RWPE2 (cell line): ENCODE results near the gene G3BP1.

Source experiments
- ATAC-seq: fragments of 200-7000 bp; cut with Tn5 transposase; 3 replicates; pipeline ENCODE4 v1.9.1; 2021; ENCODE audit warnings: low read depth
- DNase-seq: peaks from one replicate; pipeline ENCODE4 v3.0.0-alpha.2; 2020; ENCODE audit warnings: low spot score
- H3K27ac ChIP-seq: fragments of 450-650 bp; 2 replicates; pipeline ENCODE4 v1.5.1; 2017; ENCODE audit warnings: mild to moderate bottlenecking; ENCODE audit not compliant: poor library complexity, severe bottlenecking
- H3K27me3 ChIP-seq: fragments of 250-450 bp; sonication (Bioruptor Pico); 2 replicates; pipeline ENCODE4 v1.5.1; 2021; ENCODE audit warnings: mild to moderate bottlenecking, moderate library complexity; ENCODE audit not compliant: insufficient read depth, poor library complexity, severe bottlenecking
- H3K36me3 ChIP-seq: fragments of 250-450 bp; sonication (Bioruptor Pico); 2 replicates; pipeline ENCODE4 v1.5.1; 2020; ENCODE audit warnings: low read depth, mild to moderate bottlenecking, moderate library complexity
- H3K4me1 ChIP-seq: fragments of 250-450 bp; sonication (Bioruptor Pico); 2 replicates; pipeline ENCODE4 v1.5.1; 2021; ENCODE audit warnings: mild to moderate bottlenecking, moderate library complexity; ENCODE audit not compliant: insufficient read depth, poor library complexity, severe bottlenecking
- H3K4me3 ChIP-seq: fragments of 250-450 bp; sonication (Bioruptor Pico); 2 replicates; pipeline ENCODE4 v1.5.1; 2021; ENCODE audit warnings: mild to moderate bottlenecking, moderate library complexity; ENCODE audit not compliant: severe bottlenecking
- H3K9me3 ChIP-seq: fragments of 250-450 bp; sonication (Bioruptor Pico); 2 replicates; pipeline ENCODE4 v1.5.1; 2021; ENCODE audit warnings: mild to moderate bottlenecking, moderate library complexity; ENCODE audit not compliant: severe bottlenecking
- TF ChIP-seq, protein P1 (sequence below): fragments of 450-650 bp; IDR thresholded peaks from one replicate; pipeline ENCODE4 v1.5.1; 2017; ENCODE audit warnings: mild to moderate bottlenecking, moderate library complexity; ENCODE audit not compliant: poor library complexity, severe bottlenecking

G3BP1 gene

DNA sequence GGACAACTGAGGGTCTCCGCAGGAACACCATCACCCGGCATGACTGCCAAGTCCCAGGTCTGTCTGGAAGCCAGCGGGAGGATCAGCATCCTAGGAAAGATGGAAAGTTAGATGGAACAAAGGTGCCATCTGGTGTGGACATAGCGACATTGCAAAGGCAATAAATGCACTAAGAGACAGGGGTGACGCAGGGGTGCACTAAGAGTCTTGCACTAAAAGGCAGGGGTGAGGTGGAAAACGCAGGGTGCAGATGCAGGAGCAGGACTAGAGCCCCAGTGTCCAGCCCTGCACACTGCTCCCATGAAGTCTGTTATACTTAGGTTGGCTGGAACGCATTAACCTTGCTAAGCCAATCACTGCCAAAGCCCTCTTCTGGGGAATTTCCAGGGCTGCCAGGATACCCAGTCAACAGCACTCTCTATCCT lies 28.9 kb upstream of the G3BP1 start:
- Histone ChIP-seq H3K27me3 (no peaks in the 10 kb centered on the region), H3K4me3 (no peak overlapping the region), H3K27ac (peak overlapping the region; percentile 98), H3K4me1 (peaks cover 58% of the 10 kb centered on the region), H3K9me3 (no peaks in the 10 kb centered on the region), H3K36me3 (peaks cover 37% of the 10 kb centered on the region)
- TF ChIP-seq, protein P1, sequence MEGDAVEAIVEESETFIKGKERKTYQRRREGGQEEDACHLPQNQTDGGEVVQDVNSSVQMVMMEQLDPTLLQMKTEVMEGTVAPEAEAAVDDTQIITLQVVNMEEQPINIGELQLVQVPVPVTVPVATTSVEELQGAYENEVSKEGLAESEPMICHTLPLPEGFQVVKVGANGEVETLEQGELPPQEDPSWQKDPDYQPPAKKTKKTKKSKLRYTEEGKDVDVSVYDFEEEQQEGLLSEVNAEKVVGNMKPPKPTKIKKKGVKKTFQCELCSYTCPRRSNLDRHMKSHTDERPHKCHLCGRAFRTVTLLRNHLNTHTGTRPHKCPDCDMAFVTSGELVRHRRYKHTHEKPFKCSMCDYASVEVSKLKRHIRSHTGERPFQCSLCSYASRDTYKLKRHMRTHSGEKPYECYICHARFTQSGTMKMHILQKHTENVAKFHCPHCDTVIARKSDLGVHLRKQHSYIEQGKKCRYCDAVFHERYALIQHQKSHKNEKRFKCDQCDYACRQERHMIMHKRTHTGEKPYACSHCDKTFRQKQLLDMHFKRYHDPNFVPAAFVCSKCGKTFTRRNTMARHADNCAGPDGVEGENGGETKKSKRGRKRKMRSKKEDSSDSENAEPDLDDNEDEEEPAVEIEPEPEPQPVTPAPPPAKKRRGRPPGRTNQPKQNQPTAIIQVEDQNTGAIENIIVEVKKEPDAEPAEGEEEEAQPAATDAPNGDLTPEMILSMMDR, result peak; percentile 77
- ATAC-seq (no peak), DNase-seq (no peak)

DNA sequence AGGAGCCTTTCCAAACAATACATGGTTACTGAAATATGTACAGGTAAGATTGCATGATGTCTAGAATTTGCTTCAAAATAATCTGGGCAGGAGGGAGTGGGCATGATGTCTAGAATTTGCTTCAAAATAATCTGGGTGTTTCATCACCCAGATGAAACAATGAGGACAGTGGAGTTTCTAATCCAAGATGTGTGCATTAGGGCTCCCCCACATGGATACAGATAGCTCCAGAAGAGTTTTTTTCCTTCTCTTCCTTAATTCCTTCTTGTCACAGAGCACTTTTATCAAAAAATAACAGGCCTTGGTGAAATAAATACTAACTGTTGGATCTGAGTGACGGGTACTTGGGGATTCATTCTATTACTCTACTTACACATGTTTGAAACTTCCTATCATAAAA lies 28.2 kb upstream of the G3BP1 start:
- H3K27ac ChIP-seq, result peak overlapping the region; percentile 98
- H3K4me3 ChIP-seq, result no peak overlapping the region
- no peaks in the 10 kb centered on the region for H3K27me3 ChIP-seq
- DNase-seq (no peak), ATAC-seq (no peak)
- no peaks in the 10 kb centered on the region for H3K9me3 ChIP-seq
- H3K4me1 ChIP-seq, result peaks cover 58% of the 10 kb centered on the region
- peaks cover 40% of the 10 kb centered on the region for H3K36me3 ChIP-seq
- TF ChIP-seq, protein P1, result no peak

DNA sequence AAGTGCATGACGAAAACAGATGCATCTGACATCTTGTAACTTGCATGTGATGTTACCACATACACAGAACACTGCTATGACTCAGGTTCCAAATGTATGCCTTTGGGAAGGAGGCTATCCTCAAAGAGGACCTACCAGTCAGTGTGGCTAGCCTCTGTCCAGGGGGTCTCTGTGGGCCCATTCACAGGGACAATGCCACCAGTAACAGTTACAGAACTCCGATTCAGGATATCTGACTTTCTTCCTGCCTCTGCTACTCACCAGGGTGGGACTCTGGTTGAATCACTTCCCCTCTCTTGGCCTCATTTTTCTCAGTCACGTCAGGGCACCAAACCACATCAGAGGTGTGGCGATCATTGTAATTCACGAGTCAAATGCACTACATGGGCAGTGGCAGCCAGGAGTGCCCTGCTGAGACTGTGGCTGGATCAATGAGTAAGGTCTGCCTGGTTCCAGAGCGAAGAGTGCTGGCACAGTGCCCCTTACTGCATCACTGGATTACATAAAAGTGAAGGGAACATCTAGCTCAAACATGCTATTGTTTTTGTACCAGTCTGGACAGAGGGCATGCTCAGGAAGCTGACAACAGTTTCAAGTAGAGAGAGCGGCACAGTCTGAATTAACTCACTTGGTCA lies 26.6 kb upstream of the G3BP1 start:
- TF ChIP-seq, protein P1, result no peak
- DNase-seq (peak; percentile 98), ATAC-seq (peak; percentile 87)
- H3K9me3 ChIP-seq, result no peaks in the 10 kb centered on the region
- H3K4me3 ChIP-seq, result no peak overlapping the region
- H3K27me3 ChIP-seq, result no peaks in the 10 kb centered on the region
- H3K36me3 ChIP-seq, result peaks cover 45% of the 10 kb centered on the region
- peaks cover 51% of the 10 kb centered on the region for H3K4me1 ChIP-seq
- peak overlapping the region; percentile 98 for H3K27ac ChIP-seq

DNA sequence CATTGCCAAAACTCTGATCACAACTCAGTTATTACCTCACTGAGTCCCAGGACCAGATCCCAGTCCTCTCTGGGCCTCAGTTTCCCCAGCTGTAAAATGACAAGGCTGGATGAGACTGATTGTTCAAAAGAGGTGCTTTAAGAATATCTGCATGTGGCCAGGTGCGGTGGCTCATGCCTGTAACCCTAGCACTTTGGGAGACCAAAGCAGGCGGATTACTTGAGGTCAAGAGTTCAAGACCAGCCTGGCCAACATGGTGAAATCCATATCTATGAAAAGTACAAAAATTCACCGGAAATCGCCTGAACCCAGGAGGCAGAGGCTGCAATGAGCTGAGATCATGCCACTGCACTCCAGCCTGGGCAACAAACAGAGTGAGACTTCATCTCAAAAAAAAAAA lies 21.6 kb upstream of the G3BP1 start:
- DNase-seq, result no peak

DNA sequence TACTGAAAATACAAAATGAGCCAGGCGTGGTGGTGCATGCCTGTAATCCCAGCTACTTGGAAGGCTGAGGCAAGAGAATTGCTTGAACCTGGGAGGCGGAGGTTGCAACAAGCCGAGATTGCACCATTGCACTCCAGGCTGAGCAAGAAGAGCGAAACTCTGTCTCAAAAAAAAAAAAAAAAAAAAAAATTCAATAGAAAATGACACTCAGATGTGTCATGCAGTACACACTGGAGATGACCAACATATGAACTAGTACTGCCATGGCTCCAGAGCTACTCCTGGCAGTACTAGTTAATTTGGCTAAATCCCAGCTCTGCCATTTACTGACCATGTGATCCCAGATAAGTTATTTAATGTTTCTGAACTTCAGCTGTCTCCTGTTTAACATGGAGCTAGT lies 20.7 kb upstream of the G3BP1 start:
- H3K4me1 ChIP-seq, result peaks cover 14% of the 10 kb centered on the region
- H3K4me3 ChIP-seq, result no peak overlapping the region
- ATAC-seq (peak; percentile 50; the same call in 2 of the 3 replicates), DNase-seq (no peak)
- peaks cover 36% of the 10 kb centered on the region for H3K36me3 ChIP-seq
- H3K27me3 ChIP-seq, result no peaks in the 10 kb centered on the region
- TF ChIP-seq, protein P1, result no peak
- H3K9me3 ChIP-seq, result no peaks in the 10 kb centered on the region
- H3K27ac ChIP-seq, result peak overlapping the region; percentile 4

More for the DNA sequence above, 21.6 kb upstream of the G3BP1 start:
- no peak overlapping the region for H3K27ac ChIP-seq
- ATAC-seq, result no peak
- TF ChIP-seq, protein P1, result no peak
- H3K36me3 ChIP-seq, result peaks cover 42% of the 10 kb centered on the region
- H3K4me1 ChIP-seq, result peaks cover 22% of the 10 kb centered on the region
- H3K4me3 ChIP-seq, result no peak overlapping the region
- no peaks in the 10 kb centered on the region for H3K27me3 ChIP-seq
- no peaks in the 10 kb centered on the region for H3K9me3 ChIP-seq
